ENCODE results near the gene SPAG16.

Gene SPAG16

GRCh38 chr2:213766062-213766461 is 481.8 kb downstream of the SPAG16 start:
- TF ChIP-seq CTCF (IDR thresholded peaks at IDR 0.05) (no peak), ZFX (IDR thresholded peaks at IDR 0.05; ENCODE audit: borderline replicate concordance) (no peak)
- H3K27ac ChIP-seq: no peak overlapping the region

- no peak overlapping the region for H3K27ac ChIP-seq
- TF ChIP-seq ZFX (IDR thresholded peaks at IDR 0.05; ENCODE audit: borderline replicate concordance): no peak
- TF ChIP-seq CTCF (IDR thresholded peaks at IDR 0.05): no peak
Observed at GRCh38 chr2:213766465-213766901, 482.2 kb downstream of the SPAG16 start.

- no peak for TF ChIP-seq ZFX (IDR thresholded peaks at IDR 0.05; ENCODE audit: borderline replicate concordance)
- no peak for TF ChIP-seq CTCF (IDR thresholded peaks at IDR 0.05)
- H3K27ac ChIP-seq: no peak overlapping the region
Observed at GRCh38 chr2:213787869-213788268, 503.6 kb downstream of the SPAG16 start.

GRCh38 chr2:213789940-213790339 is 505.7 kb downstream of the SPAG16 start:
- H3K27ac ChIP-seq: no peak overlapping the region
- TF ChIP-seq ZFX (IDR thresholded peaks at IDR 0.05; ENCODE audit: borderline replicate concordance) (no peak), CTCF (IDR thresholded peaks at IDR 0.05) (no peak)

GRCh38 chr2:213792045-213792444 is 507.8 kb downstream of the SPAG16 start:
- TF ChIP-seq CTCF (IDR thresholded peaks at IDR 0.05): no peak
- TF ChIP-seq ZFX (IDR thresholded peaks at IDR 0.05; ENCODE audit: borderline replicate concordance): no peak
- no peak overlapping the region for H3K27ac ChIP-seq

GRCh38 chr2:213806125-213806726 is 522.0 kb downstream of the SPAG16 start:
- no peak for TF ChIP-seq ZFX (IDR thresholded peaks at IDR 0.05; ENCODE audit: borderline replicate concordance)
- peak; percentile 66 for TF ChIP-seq CTCF (IDR thresholded peaks at IDR 0.05)

GRCh38 chr2:213816583-213816982 is 532.3 kb downstream of the SPAG16 start:
- H3K27ac ChIP-seq: no peak overlapping the region
- TF ChIP-seq ZFX (IDR thresholded peaks at IDR 0.05; ENCODE audit: borderline replicate concordance): no peak
- TF ChIP-seq CTCF (IDR thresholded peaks at IDR 0.05): no peak

More at GRCh38 chr2:213806125-213806726, 522.0 kb downstream of the SPAG16 start:
- no peak overlapping the region for H3K27ac ChIP-seq

Measured in 22Rv1 (cell line).